ENCODE measurements around the gene SUSD6.

DNA sequence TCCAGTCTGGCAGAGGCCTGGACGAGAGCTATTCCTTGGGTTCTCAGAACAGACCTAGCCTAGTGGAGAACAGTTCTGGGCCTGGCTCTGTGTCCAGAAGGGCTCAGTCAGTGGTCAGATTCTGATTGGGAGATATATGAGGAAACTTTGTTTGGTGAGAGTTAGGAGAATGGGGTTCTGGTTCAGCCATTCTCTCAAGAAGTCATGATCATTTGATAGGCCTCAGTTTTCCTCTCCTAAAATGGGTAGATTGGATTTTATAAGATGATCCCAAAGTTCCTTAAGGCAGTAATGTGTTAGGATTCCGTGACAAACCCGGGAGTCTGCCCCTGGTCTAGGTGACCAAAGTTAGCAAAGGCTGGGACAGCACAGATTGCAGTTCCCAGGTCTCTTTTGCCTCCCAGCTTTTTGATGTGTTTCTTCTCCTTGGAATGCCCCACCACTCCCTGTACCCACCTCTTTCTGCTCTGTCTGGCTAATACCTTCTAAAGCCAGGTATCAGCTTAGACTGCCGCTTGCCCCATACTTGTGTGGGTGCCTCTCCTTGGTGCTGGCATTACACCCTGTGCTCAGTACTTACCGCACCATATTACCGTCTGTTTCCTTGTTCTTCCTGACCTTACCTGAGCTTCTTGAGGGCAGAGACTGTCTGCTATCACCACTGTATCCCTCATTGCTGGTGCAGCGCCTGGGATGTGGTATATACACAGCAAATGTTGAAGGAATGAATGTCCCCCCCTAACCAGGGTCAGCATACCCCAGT, 25.5 kb downstream of the SUSD6 start:
- TF ChIP-seq, protein P1, sequence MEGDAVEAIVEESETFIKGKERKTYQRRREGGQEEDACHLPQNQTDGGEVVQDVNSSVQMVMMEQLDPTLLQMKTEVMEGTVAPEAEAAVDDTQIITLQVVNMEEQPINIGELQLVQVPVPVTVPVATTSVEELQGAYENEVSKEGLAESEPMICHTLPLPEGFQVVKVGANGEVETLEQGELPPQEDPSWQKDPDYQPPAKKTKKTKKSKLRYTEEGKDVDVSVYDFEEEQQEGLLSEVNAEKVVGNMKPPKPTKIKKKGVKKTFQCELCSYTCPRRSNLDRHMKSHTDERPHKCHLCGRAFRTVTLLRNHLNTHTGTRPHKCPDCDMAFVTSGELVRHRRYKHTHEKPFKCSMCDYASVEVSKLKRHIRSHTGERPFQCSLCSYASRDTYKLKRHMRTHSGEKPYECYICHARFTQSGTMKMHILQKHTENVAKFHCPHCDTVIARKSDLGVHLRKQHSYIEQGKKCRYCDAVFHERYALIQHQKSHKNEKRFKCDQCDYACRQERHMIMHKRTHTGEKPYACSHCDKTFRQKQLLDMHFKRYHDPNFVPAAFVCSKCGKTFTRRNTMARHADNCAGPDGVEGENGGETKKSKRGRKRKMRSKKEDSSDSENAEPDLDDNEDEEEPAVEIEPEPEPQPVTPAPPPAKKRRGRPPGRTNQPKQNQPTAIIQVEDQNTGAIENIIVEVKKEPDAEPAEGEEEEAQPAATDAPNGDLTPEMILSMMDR (IDR thresholded peaks at IDR 0.05): no peak
- no peak for TF ChIP-seq POLR2A (IDR thresholded peaks at IDR 0.05)

All from prostate gland (tissue), 2 donors.